IPS DF 19.7 (cell line): ENCODE data around the gene NOBOX.
"Not testable (repeated sequence)": the region's sequence is repeated elsewhere in the genome, so short reads cannot be mapped to it uniquely, and the experiment has no call there.

Experiments
- DNase-seq: peaks from one replicate; pipeline ENCODE4 v3.0.0-alpha.2; 2013; ENCODE audit warnings: low read depth, low spot score

The NOBOX gene

GRCh38 chr7:144403649-144404061 is at the start of gene NOBOX:
NOBOX (minus strand) TSS chr7:144403693.
- no peak for DNase-seq

GRCh38 chr7:144452064-144452463 is 48.6 kb upstream of the NOBOX start:
- no peak for DNase-seq

GRCh38 chr7:144445590-144445989 is 42.1 kb upstream of the NOBOX start:
- DNase-seq, result no peak

GRCh38 chr7:144439717-144440205 is 36.3 kb upstream of the NOBOX start:
- no peak for DNase-seq

GRCh38 chr7:144438759-144439158 is 35.3 kb upstream of the NOBOX start:
- no peak for DNase-seq

GRCh38 chr7:144437370-144438191 is 34.1 kb upstream of the NOBOX start:
- DNase-seq, result no peak

- DNase-seq, result no peak
These were observed 33.0 kb upstream of the NOBOX start for GRCh38 chr7:144436500-144436899.

- no peak for DNase-seq
These were observed 24.9 kb upstream of the NOBOX start for GRCh38 chr7:144428431-144428830.

GRCh38 chr7:144427539-144427938 is 24.0 kb upstream of the NOBOX start:
- DNase-seq, result not testable (repeated sequence)

- DNase-seq, result not testable (repeated sequence)
These were observed 15.4 kb upstream of the NOBOX start for GRCh38 chr7:144418931-144419330.

- no peak for DNase-seq
These were observed 12.8 kb upstream of the NOBOX start for GRCh38 chr7:144416341-144416740.

- DNase-seq, result no peak
These were observed 12.4 kb upstream of the NOBOX start for GRCh38 chr7:144415858-144416257.

GRCh38 chr7:144414815-144415214 is 11.3 kb upstream of the NOBOX start:
- DNase-seq, result no peak

- DNase-seq, result no peak
These were observed 6.9 kb upstream of the NOBOX start for GRCh38 chr7:144410441-144410840.

GRCh38 chr7:144408121-144408520 is 4.6 kb upstream of the NOBOX start:
- no peak for DNase-seq

- DNase-seq, result no peak
These were observed 3.9 kb upstream of the NOBOX start for GRCh38 chr7:144407266-144407931.

GRCh38 chr7:144404946-144405345 is 1.5 kb upstream of the NOBOX start:
- DNase-seq, result no peak

- no peak for DNase-seq
These were observed 391 bp downstream of the NOBOX start for GRCh38 chr7:144403102-144403501.

GRCh38 chr7:144401490-144401889 is 2.0 kb downstream of the NOBOX start:
- no peak for DNase-seq

- DNase-seq, result no peak
These were observed 3.5 kb downstream of the NOBOX start for GRCh38 chr7:144399946-144400345.

GRCh38 chr7:144398911-144399310 is 4.6 kb downstream of the NOBOX start:
- DNase-seq, result no peak

- no peak for DNase-seq
These were observed 5.2 kb downstream of the NOBOX start for GRCh38 chr7:144398291-144398690.

GRCh38 chr7:144397086-144397485 is 6.4 kb downstream of the NOBOX start:
- DNase-seq, result no peak
